Measurements from ENCODE around the gene DCK. TPM values are rescaled to one million over a fixed set of nuclear protein-coding genes. Genes with fewer than 3 reads are reported as not detected.

DCK gene
- total RNA-seq, 1 donor from 2014 or later: 10.8 TPM

DNA sequence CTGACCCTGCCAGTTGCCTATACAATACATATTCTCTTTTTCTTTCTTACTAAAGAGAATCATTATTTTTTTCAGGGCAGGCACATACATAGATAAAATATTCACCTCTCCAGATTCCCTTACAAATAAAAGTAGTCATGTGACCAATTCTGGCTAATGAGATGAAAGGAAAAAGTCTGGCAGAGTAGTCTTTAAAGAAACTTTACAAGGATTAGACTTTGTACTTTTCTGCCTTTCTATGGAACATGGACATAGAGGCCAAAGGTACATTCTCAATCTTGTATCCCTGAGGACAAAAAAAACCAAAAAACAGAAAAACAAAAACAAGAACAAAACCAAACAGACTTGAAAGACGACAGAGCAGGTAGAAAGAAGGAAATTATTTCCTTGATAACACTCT, 75.6 kb downstream of the DCK start:
- Histone ChIP-seq H3K79me2 (ENCODE audit: insufficient read depth, low read length) (no peaks in the 10 kb centered on the region), H3K9ac (ENCODE audit: low read length) (no peak overlapping the region), H3K4me3 (ENCODE audit: insufficient read depth, low read depth, low read length) (no peak overlapping the region), H3K27me3 (ENCODE audit: insufficient read depth, low read length) (no peaks in the 10 kb centered on the region), H2AFZ (ENCODE audit: low read depth, low read length) (no peak overlapping the region), H3K36me3 (ENCODE audit: insufficient read depth, low read length) (no peaks in the 10 kb centered on the region), H3K9me3 (ENCODE audit: insufficient read depth, low read depth, low read length) (no peaks in the 10 kb centered on the region), H3K27ac (ENCODE audit: low read depth, low read length) (no peak overlapping the region), H3K4me2 (ENCODE audit: low read length) (no peak overlapping the region), H4K20me1 (ENCODE audit: insufficient read depth, low read length) (no peaks in the 10 kb centered on the region), H3K4me1 (ENCODE audit: insufficient read depth, low read length) (no peaks in the 10 kb centered on the region)
- no peaks in the 10 kb centered on the region for H3K4me1 Mint-ChIP-seq (ENCODE audit: low read depth, unreplicated experiment)
- no peak overlapping the region for H3K27ac Mint-ChIP-seq (ENCODE audit: unreplicated experiment)
- DNase-seq (ENCODE audit: low read depth) (no peak), FAIRE-seq (no peak)
- TF ChIP-seq EZH2 (IDR thresholded peaks at IDR 0.05; ENCODE audit: insufficient read depth, low read length): no peak
- TF ChIP-seq, protein P1, sequence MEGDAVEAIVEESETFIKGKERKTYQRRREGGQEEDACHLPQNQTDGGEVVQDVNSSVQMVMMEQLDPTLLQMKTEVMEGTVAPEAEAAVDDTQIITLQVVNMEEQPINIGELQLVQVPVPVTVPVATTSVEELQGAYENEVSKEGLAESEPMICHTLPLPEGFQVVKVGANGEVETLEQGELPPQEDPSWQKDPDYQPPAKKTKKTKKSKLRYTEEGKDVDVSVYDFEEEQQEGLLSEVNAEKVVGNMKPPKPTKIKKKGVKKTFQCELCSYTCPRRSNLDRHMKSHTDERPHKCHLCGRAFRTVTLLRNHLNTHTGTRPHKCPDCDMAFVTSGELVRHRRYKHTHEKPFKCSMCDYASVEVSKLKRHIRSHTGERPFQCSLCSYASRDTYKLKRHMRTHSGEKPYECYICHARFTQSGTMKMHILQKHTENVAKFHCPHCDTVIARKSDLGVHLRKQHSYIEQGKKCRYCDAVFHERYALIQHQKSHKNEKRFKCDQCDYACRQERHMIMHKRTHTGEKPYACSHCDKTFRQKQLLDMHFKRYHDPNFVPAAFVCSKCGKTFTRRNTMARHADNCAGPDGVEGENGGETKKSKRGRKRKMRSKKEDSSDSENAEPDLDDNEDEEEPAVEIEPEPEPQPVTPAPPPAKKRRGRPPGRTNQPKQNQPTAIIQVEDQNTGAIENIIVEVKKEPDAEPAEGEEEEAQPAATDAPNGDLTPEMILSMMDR (IDR thresholded peaks at IDR 0.05; ENCODE audit: insufficient read depth, low read depth, low read length): no peak
- H3K36me3 Mint-ChIP-seq (ENCODE audit: low read depth, unreplicated experiment): no peaks in the 10 kb centered on the region
- H3K9me3 Mint-ChIP-seq (ENCODE audit: unreplicated experiment): no peaks in the 10 kb centered on the region
- no peak overlapping the region for H3K4me3 Mint-ChIP-seq (ENCODE audit: unreplicated experiment)
- no peaks in the 10 kb centered on the region for H3K27me3 Mint-ChIP-seq (ENCODE audit: low read depth, unreplicated experiment)

DNA sequence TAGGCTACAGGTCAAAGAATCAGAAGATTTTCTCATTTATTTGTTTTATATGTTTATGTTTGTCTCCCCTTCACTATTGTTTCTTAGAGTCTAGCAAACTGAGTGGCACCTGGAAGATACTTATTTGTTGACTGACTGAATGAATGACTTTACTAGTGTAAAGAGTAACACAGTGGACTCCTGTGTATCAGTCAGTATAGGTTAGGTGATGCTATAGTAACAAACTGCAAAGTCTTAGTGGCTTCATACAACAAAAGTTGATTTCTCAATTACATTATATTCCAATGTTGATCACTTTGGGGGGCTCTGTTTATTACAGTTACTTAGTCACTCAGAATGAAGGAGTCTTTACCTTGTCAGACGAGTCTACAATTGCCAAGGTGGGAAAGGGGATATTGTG, 76.6 kb downstream of the DCK start:
- H3K4me3 ChIP-seq (ENCODE audit: insufficient read depth, low read depth, low read length): no peak overlapping the region
- H3K4me2 ChIP-seq (ENCODE audit: low read length): no peak overlapping the region
- no peak overlapping the region for H3K27ac Mint-ChIP-seq (ENCODE audit: unreplicated experiment)
- no peaks in the 10 kb centered on the region for H3K9me3 Mint-ChIP-seq (ENCODE audit: unreplicated experiment)
- H4K20me1 ChIP-seq (ENCODE audit: insufficient read depth, low read length): no peaks in the 10 kb centered on the region
- DNase-seq (ENCODE audit: low read depth): no peak
- no peak overlapping the region for H3K27ac ChIP-seq (ENCODE audit: low read depth, low read length)
- H3K27me3 Mint-ChIP-seq (ENCODE audit: low read depth, unreplicated experiment): no peaks in the 10 kb centered on the region
- H3K4me1 Mint-ChIP-seq (ENCODE audit: low read depth, unreplicated experiment): no peaks in the 10 kb centered on the region
- no peaks in the 10 kb centered on the region for H3K79me2 ChIP-seq (ENCODE audit: insufficient read depth, low read length)
- no peak overlapping the region for H2AFZ ChIP-seq (ENCODE audit: low read depth, low read length)
- H3K9me3 ChIP-seq (ENCODE audit: insufficient read depth, low read depth, low read length): no peaks in the 10 kb centered on the region
- H3K36me3 Mint-ChIP-seq (ENCODE audit: low read depth, unreplicated experiment): no peaks in the 10 kb centered on the region
- no peak for TF ChIP-seq EZH2 (IDR thresholded peaks at IDR 0.05; ENCODE audit: insufficient read depth, low read length)
- no peaks in the 10 kb centered on the region for H3K4me1 ChIP-seq (ENCODE audit: insufficient read depth, low read length)
- H3K27me3 ChIP-seq (ENCODE audit: insufficient read depth, low read length): no peaks in the 10 kb centered on the region
- H3K4me3 Mint-ChIP-seq (ENCODE audit: unreplicated experiment): no peak overlapping the region
- H3K9ac ChIP-seq (ENCODE audit: low read length): no peak overlapping the region
- FAIRE-seq: no peak
- no peaks in the 10 kb centered on the region for H3K36me3 ChIP-seq (ENCODE audit: insufficient read depth, low read length)

DNA sequence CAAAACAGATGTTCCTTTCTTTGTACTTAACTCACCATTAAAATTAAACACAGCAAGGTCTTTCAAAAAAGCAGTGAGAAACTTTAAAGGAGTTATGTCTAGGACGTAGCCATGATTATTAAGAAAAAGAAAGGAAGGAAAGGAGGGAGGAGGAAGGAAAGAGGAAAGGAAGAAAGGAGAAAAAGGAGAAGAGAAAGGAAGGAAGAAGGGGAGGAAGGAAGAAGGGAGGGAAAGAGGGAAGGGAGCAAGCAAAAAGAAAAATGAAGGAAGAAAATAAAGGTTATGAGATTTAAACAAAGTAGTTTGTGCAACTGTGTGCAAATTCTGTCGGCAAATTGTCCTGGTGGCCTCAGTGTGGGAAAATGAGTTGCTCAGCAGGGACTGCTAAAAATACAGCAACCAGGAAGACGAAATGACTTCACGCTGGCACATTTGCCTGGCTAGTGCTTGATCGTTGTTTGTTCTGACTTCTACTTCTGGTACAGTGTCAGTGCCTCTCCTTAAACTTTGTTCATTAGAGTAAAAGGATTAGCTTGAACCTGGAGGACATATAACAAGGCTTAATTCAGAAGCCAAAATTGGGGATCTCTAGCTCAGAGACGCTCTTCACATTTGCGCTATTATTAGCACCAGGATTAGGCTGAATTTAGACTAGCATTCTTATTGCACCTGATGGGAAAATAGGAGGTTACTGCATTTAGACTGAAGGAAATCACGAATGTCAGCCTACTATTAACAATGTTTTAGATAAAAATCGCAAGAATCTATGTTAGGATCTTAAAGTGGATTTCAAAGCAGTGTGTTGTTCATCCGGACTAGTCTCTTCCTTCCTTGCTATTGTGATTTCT, 81.2 kb downstream of the DCK start:
- H3K4me1 Mint-ChIP-seq (ENCODE audit: low read depth, unreplicated experiment): no peaks in the 10 kb centered on the region
- no peaks in the 10 kb centered on the region for H3K9me3 Mint-ChIP-seq (ENCODE audit: unreplicated experiment)
- peak overlapping the region; percentile 23 for H3K4me3 ChIP-seq (ENCODE audit: insufficient read depth, low read depth, low read length)
- H3K79me2 ChIP-seq (ENCODE audit: insufficient read depth, low read length): no peaks in the 10 kb centered on the region
- peak overlapping the region; percentile 47 for H3K9ac ChIP-seq (ENCODE audit: low read length)
- no peaks in the 10 kb centered on the region for H3K9me3 ChIP-seq (ENCODE audit: insufficient read depth, low read depth, low read length)
- H3K36me3 Mint-ChIP-seq (ENCODE audit: low read depth, unreplicated experiment): no peaks in the 10 kb centered on the region
- no peak overlapping the region for H3K27ac ChIP-seq (ENCODE audit: low read depth, low read length)
- no peaks in the 10 kb centered on the region for H3K27me3 Mint-ChIP-seq (ENCODE audit: low read depth, unreplicated experiment)
- no peak overlapping the region for H3K4me3 Mint-ChIP-seq (ENCODE audit: unreplicated experiment)
- H3K27me3 ChIP-seq (ENCODE audit: insufficient read depth, low read length): no peaks in the 10 kb centered on the region
- H3K4me2 ChIP-seq (ENCODE audit: low read length): peak overlapping the region; percentile 74
- H3K4me1 ChIP-seq (ENCODE audit: insufficient read depth, low read length): no peaks in the 10 kb centered on the region
- TF ChIP-seq, protein P1 (IDR thresholded peaks at IDR 0.05; ENCODE audit: insufficient read depth, low read depth, low read length): no peak
- FAIRE-seq (no peak), DNase-seq (ENCODE audit: low read depth) (no peak)
- H2AFZ ChIP-seq (ENCODE audit: low read depth, low read length): peak overlapping the region; percentile 38
- no peaks in the 10 kb centered on the region for H3K36me3 ChIP-seq (ENCODE audit: insufficient read depth, low read length)
- H3K27ac Mint-ChIP-seq (ENCODE audit: unreplicated experiment): no peak overlapping the region
- H4K20me1 ChIP-seq (ENCODE audit: insufficient read depth, low read length): no peaks in the 10 kb centered on the region

Other genes with a start within 250 kb of the DCK start
- gene GRSF1, start 153.8 kb upstream of the DCK start, total RNA-seq: 112 and 114 TPM in 2 replicates
- gene MOB1B, start 91.3 kb upstream of the DCK start, total RNA-seq: 36.0 and 40.6 TPM in 2 replicates